H9 (cell line): Measurements from ENCODE around the gene SPINK13. TPM values are rescaled to one million over a fixed set of nuclear protein-coding genes. Genes with fewer than 3 reads are reported as not detected.

Experiments
- DNase-seq: peaks from one replicate; pipeline ENCODE4 v3.0.0-alpha.2; 2017
- H2AFZ ChIP-seq: one replicate; pipeline ENCODE4 v1.6.1; 2013; ENCODE audit warnings: mild to moderate bottlenecking, low read length, control low read depth, moderate library complexity
- H2AK5ac ChIP-seq: 2 replicates; pipeline ENCODE4 v1.6.1; 2013; ENCODE audit warnings: low read length, control low read depth, mixed read lengths; ENCODE audit not compliant: insufficient read length
- H2BK120ac ChIP-seq: one replicate; pipeline ENCODE4 v1.6.1; 2013; ENCODE audit warnings: low read depth, mild to moderate bottlenecking, low read length, control low read depth, inconsistent platforms; ENCODE audit not compliant: poor library complexity, severe bottlenecking
- H2BK12ac ChIP-seq: 2 replicates; pipeline ENCODE4 v1.6.1; 2013; ENCODE audit warnings: low read length, control low read depth, mixed read lengths, low read depth; ENCODE audit not compliant: insufficient read length
- H2BK15ac ChIP-seq: 2 replicates; pipeline ENCODE4 v1.6.1; 2013; ENCODE audit warnings: low read depth, low read length, control low read depth
- H2BK20ac ChIP-seq: one replicate; pipeline ENCODE4 v1.6.1; 2013; ENCODE audit warnings: low read depth, mild to moderate bottlenecking, low read length, control low read depth, inconsistent platforms; ENCODE audit not compliant: poor library complexity, severe bottlenecking
- H2BK5ac ChIP-seq: 2 replicates; pipeline ENCODE4 v1.6.1; 2013; ENCODE audit warnings: low read length, control low read depth, mixed read lengths; ENCODE audit not compliant: insufficient read length
- H3K14ac ChIP-seq: 2 replicates; pipeline ENCODE4 v1.6.1; 2013; ENCODE audit warnings: low read length, control low read depth; ENCODE audit not compliant: insufficient read depth
- H3K18ac ChIP-seq: 2 replicates; pipeline ENCODE4 v1.6.1; 2013; ENCODE audit warnings: low read depth, mild to moderate bottlenecking, mixed read lengths, low read length, control low read depth; ENCODE audit not compliant: insufficient read length
- H3K23ac ChIP-seq: 2 replicates; pipeline ENCODE4 v1.6.1; 2013; ENCODE audit warnings: low read length, control low read depth, mixed read lengths, low read depth; ENCODE audit not compliant: insufficient read length
- H3K23me2 ChIP-seq: 2 replicates; pipeline ENCODE4 v1.6.1; 2013; ENCODE audit warnings: low read depth, mild to moderate bottlenecking, mixed read lengths, low read length, control low read depth; ENCODE audit not compliant: insufficient read length, poor library complexity, severe bottlenecking
- H3K27ac ChIP-seq: 2 replicates; pipeline ENCODE4 v1.5.1; 2013; ENCODE audit warnings: low read length, control low read depth, mixed read lengths, low read depth; ENCODE audit not compliant: insufficient read length
- H3K27me3 ChIP-seq: 2 replicates; pipeline ENCODE4 v1.6.1; 2013; ENCODE audit warnings: low read length, control low read depth, inconsistent platforms; ENCODE audit not compliant: insufficient read depth
- H3K4ac ChIP-seq: 2 replicates; pipeline ENCODE4 v1.6.1; 2013; ENCODE audit warnings: low read depth, mild to moderate bottlenecking, control low read depth, inconsistent platforms, low read length, moderate library complexity
- H3K4me1 ChIP-seq: 2 replicates; pipeline ENCODE4 v1.6.1; 2013; ENCODE audit warnings: low read length, control low read depth, inconsistent platforms; ENCODE audit not compliant: insufficient read depth
- H3K4me2 ChIP-seq: 2 replicates; pipeline ENCODE4 v1.6.1; 2013; ENCODE audit warnings: low read length, control low read depth, mixed read lengths; ENCODE audit not compliant: insufficient read length, insufficient read depth
- H3K56ac ChIP-seq: 2 replicates; pipeline ENCODE4 v1.6.1; 2013; ENCODE audit warnings: low read depth, mild to moderate bottlenecking, mixed read lengths, low read length, control low read depth; ENCODE audit not compliant: insufficient read length
- H3K79me1 ChIP-seq: 2 replicates; pipeline ENCODE4 v1.6.1; 2013; ENCODE audit warnings: low read depth, mild to moderate bottlenecking, moderate library complexity, low read length, control low read depth, inconsistent platforms; ENCODE audit not compliant: insufficient read depth, poor library complexity, severe bottlenecking
- H3K79me2 ChIP-seq: 2 replicates; pipeline ENCODE4 v1.6.1; 2013; ENCODE audit warnings: low read length, control low read depth, inconsistent platforms; ENCODE audit not compliant: insufficient read depth
- H3K9ac ChIP-seq: 2 replicates; pipeline ENCODE4 v1.6.1; 2013; ENCODE audit warnings: low read length, control low read depth, mixed read lengths; ENCODE audit not compliant: insufficient read length; ENCODE audit errors: extremely low read depth
- H3K9me3 ChIP-seq: one replicate; pipeline ENCODE4 v1.6.1; 2013; ENCODE audit warnings: low read depth, low read length, inconsistent platforms; ENCODE audit not compliant: control insufficient read depth
- H3T11ph ChIP-seq: one replicate; pipeline ENCODE4 v1.6.1; 2013; ENCODE audit warnings: mild to moderate bottlenecking, low read length, control low read depth, inconsistent platforms
- H4K20me1 ChIP-seq: one replicate; pipeline ENCODE4 v1.6.1; 2013; ENCODE audit not compliant: control insufficient read depth, insufficient read length, insufficient read depth
- H4K5ac ChIP-seq: 2 replicates; pipeline ENCODE4 v1.6.1; 2013; ENCODE audit warnings: low read depth, mild to moderate bottlenecking, mixed read lengths, low read length, control low read depth; ENCODE audit not compliant: insufficient read length
- H4K8ac ChIP-seq: replicated peaks from 2 replicates; pipeline ENCODE4 v1.6.1; 2013; ENCODE audit warnings: low read length, control low read depth, mixed read lengths, low read depth; ENCODE audit not compliant: insufficient read length
- H4K91ac ChIP-seq: 2 replicates; pipeline ENCODE4 v1.6.1; 2013; ENCODE audit warnings: low read depth, mild to moderate bottlenecking, moderate library complexity, mixed read lengths, low read length, control low read depth; ENCODE audit not compliant: insufficient read length
- H3K27ac Mint-ChIP-seq, 3 experiments: 2 replicates in 2 of 3; 3 replicates in 1 of 3; pipeline ENCODE4 v1.8.0; 2020 to 2021; ENCODE audit warnings: mixed read lengths in 3 of 3, mild to moderate bottlenecking in 1 of 3, moderate library complexity in 1 of 3
- H3K27me3 Mint-ChIP-seq: 2 replicates; pipeline ENCODE4 v1.8.0; 2021; ENCODE audit warnings: low read depth, mild to moderate bottlenecking, moderate library complexity, mixed read lengths
- H3K36me3 Mint-ChIP-seq, 3 experiments: 2 replicates in 2 of 3; 3 replicates in 1 of 3; pipeline ENCODE4 v1.8.0; 2020 to 2021; ENCODE audit warnings: low read depth in 3 of 3, mixed read lengths in 3 of 3; ENCODE audit not compliant: insufficient read depth in 1 of 3
- H3K4me1 Mint-ChIP-seq, 2 experiments: 2 replicates each; pipeline ENCODE4 v1.8.0; 2020; ENCODE audit warnings: mixed read lengths in 2 of 2
- H3K4me3 Mint-ChIP-seq, 2 experiments: 2 replicates in 1 of 2; 3 replicates in 1 of 2; pipeline ENCODE4 v1.8.0; 2020 to 2021; ENCODE audit warnings: mild to moderate bottlenecking in 2 of 2, mixed read lengths in 2 of 2, moderate library complexity in 1 of 2
- H3K9me3 Mint-ChIP-seq, 2 experiments: 2 replicates in 1 of 2; 3 replicates in 1 of 2; pipeline ENCODE4 v1.8.0; 2020; ENCODE audit warnings: mild to moderate bottlenecking in 2 of 2, mixed read lengths in 2 of 2, moderate library complexity in 1 of 2
- WGBS: extraction: QIAGEN DNeasy Blood & Tissue Kit; methylation state at CpG from one replicate; pipeline ENCODE4 v1.1.7; 2013; ENCODE audit warnings: missing lambda C conversion rate, low lambda C conversion rate, mixed read lengths; ENCODE audit not compliant: insufficient read length; ENCODE audit errors: extremely low coverage; 5-methylcytosine and 5-hydroxymethylcytosine counted together
- total RNA-seq: library from RNA; stranded (reverse); gene quantifications from 2 replicates; pipeline ENCODE4 v1.2.1, GENCODE V29; 2021
- TF ChIP-seq, protein P1 (sequence below): fragments of 200-600 bp; sonication (generic); conservative IDR thresholded peaks from 3 replicates; pipeline ENCODE4 v1.8.0; 2021; ENCODE audit warnings: antibody characterized with exemption, mild to moderate bottlenecking

SPINK13 gene
- total RNA-seq, 1 experiment from 2014 or later: not detected

DNA sequence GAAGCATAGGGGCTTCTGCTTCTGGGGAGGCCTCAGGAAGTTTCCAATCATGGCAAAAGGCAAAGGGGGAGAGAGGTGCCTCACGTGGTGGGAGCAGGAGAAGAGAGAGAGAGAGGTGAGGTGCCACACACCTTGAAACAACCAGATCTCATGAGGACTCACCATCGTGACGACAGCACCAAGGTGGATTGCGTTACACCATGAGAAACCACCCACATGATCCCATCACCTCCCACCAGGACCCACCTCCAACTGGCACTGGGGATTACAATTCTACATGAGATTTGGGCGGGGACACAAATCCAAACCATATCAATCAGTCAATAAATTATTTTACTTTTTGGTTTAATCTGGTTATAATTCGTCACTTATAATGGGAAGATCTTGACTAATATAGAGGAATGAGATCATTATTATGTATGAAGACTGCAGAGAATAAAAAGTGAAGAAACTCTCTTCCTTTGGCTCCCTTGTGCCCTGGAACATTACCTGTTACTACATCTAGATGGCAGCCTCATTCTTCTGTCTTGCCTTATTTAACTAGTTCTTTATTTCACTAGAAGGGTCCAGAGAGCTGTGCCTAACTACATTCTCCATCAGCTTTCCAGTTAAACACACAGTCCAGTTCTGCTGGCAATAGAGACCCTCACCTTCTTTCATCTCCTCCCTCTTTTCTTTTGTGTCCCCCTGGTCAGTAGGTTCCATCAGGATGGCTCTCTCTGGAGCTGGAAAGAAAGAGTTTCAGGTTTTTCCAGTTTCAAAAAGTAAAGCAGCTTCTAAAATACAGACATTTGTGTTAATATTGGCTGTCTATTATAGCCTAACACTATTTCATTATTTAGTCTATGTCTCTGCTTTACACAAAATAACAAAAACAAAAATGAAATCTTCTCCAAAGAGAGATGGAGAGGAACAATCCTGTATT is 21.9 kb downstream of the SPINK13 start:
- Histone ChIP-seq H4K20me1 (no peaks in the 10 kb centered on the region), H3K23me2 (no peaks in the 10 kb centered on the region), H2BK15ac (no peak overlapping the region), H3K23ac (no peak overlapping the region), H3K4me2 (no peak overlapping the region), H2AFZ (no peak overlapping the region), H4K8ac (no peak overlapping the region), H4K91ac (no peak overlapping the region), H3K18ac (no peak overlapping the region), H3K27ac (no peak overlapping the region), H4K5ac (no peak overlapping the region), H2BK12ac (no peak overlapping the region), H3K27me3 (no peaks in the 10 kb centered on the region), H3K79me1 (no peaks in the 10 kb centered on the region), H3K4ac (no peak overlapping the region), H3T11ph (no peak overlapping the region), H3K56ac (no peak overlapping the region), H3K79me2 (no peaks in the 10 kb centered on the region), H2BK5ac (no peak overlapping the region), H2AK5ac (no peak overlapping the region), H3K9ac (no peak overlapping the region), H2BK120ac (no peak overlapping the region), H3K14ac (no peak overlapping the region), H3K9me3 (no peaks in the 10 kb centered on the region), H2BK20ac (no peak overlapping the region), H3K4me1 (no peaks in the 10 kb centered on the region; the same call in 1 of the 2 replicates)
- TF ChIP-seq, protein P1, sequence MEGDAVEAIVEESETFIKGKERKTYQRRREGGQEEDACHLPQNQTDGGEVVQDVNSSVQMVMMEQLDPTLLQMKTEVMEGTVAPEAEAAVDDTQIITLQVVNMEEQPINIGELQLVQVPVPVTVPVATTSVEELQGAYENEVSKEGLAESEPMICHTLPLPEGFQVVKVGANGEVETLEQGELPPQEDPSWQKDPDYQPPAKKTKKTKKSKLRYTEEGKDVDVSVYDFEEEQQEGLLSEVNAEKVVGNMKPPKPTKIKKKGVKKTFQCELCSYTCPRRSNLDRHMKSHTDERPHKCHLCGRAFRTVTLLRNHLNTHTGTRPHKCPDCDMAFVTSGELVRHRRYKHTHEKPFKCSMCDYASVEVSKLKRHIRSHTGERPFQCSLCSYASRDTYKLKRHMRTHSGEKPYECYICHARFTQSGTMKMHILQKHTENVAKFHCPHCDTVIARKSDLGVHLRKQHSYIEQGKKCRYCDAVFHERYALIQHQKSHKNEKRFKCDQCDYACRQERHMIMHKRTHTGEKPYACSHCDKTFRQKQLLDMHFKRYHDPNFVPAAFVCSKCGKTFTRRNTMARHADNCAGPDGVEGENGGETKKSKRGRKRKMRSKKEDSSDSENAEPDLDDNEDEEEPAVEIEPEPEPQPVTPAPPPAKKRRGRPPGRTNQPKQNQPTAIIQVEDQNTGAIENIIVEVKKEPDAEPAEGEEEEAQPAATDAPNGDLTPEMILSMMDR: peak; percentile 70; the same call in 2 of the 3 replicates
- WGBS: no CpG with 5 or more reads among the region's 6 CpGs
- Mint-ChIP-seq H3K36me3 (no peaks in the 10 kb centered on the region), H3K9me3 (no peaks in the 10 kb centered on the region), H3K4me1 (peaks cover 3 to 4% of the 10 kb centered on the region in 2 experiments; a peak in 3 of 4 replicates), H3K4me3 (no peak overlapping the region), H3K27ac (no peak overlapping the region), H3K27me3 (peaks cover 4% of the 10 kb centered on the region)
- peak; percentile 53 for DNase-seq
